Activated naive CD8-positive, alpha-beta T cell (primary cell): ENCODE measurements around the gene PIEZO2.

ENCODE experiments used
- H3K27ac Mint-ChIP-seq: one replicate; pipeline ENCODE4 v1.8.0; 2021; ENCODE audit warnings: mixed read lengths
- H3K27me3 Mint-ChIP-seq: one replicate; pipeline ENCODE4 v1.8.0; 2021; ENCODE audit warnings: mixed read lengths
- H3K36me3 Mint-ChIP-seq: one replicate; pipeline ENCODE4 v1.8.0; 2021; ENCODE audit warnings: mixed read lengths
- H3K4me1 Mint-ChIP-seq: one replicate; pipeline ENCODE4 v1.8.0; 2021; ENCODE audit warnings: low read depth, mixed read lengths
- H3K4me3 Mint-ChIP-seq: one replicate; pipeline ENCODE4 v1.8.0; 2021; ENCODE audit warnings: mild to moderate bottlenecking, mixed read lengths
- H3K9me3 Mint-ChIP-seq: one replicate; pipeline ENCODE4 v1.8.0; 2021; ENCODE audit warnings: low read depth, mixed read lengths

The PIEZO2 gene

GRCh38 chr18:10724666-10725065, 424.7 kb downstream of the PIEZO2 start:
- no peaks in the 10 kb centered on the region for H3K36me3 Mint-ChIP-seq
- no peak overlapping the region for H3K27ac Mint-ChIP-seq
- peaks cover 11% of the 10 kb centered on the region for H3K27me3 Mint-ChIP-seq
- H3K4me3 Mint-ChIP-seq, result no peak overlapping the region
- peaks cover 2% of the 10 kb centered on the region for H3K4me1 Mint-ChIP-seq
- H3K9me3 Mint-ChIP-seq, result no peaks in the 10 kb centered on the region

- Mint-ChIP-seq H3K9me3 (no peaks in the 10 kb centered on the region), H3K4me3 (no peak overlapping the region), H3K27ac (no peak overlapping the region), H3K27me3 (peaks cover 12% of the 10 kb centered on the region), H3K36me3 (no peaks in the 10 kb centered on the region), H3K4me1 (peaks cover 2% of the 10 kb centered on the region)
Observed at GRCh38 chr18:10723496-10723895, 425.9 kb downstream of the PIEZO2 start.

GRCh38 chr18:10718809-10719208, 430.6 kb downstream of the PIEZO2 start:
- Mint-ChIP-seq H3K27me3 (peaks cover 6% of the 10 kb centered on the region), H3K9me3 (no peaks in the 10 kb centered on the region)

DNA sequence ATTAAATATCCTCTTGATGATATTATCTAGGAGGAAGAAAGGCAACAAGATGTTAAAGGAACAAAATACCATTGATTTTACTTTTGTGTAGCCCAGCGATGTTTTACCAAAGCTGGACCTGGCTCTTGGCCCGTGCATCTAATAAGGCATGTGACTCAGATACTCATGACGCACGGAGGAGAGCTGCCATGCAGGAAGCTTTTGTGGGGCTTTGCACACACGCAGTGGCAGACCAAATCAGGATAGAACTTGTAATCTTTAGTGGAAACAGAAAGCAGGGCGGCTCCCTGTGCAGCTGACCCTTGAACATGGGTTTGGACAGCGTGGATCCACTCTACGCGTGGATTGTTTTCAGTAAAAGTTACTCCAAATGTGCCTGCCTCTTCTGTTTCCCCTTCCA, 433.6 kb downstream of the PIEZO2 start:
- Mint-ChIP-seq H3K27me3 (peaks cover 3% of the 10 kb centered on the region), H3K4me1 (no peaks in the 10 kb centered on the region), H3K36me3 (no peaks in the 10 kb centered on the region), H3K9me3 (no peaks in the 10 kb centered on the region), H3K27ac (no peak overlapping the region), H3K4me3 (no peak overlapping the region)

More at GRCh38 chr18:10718809-10719208, 430.6 kb downstream of the PIEZO2 start:
- H3K27ac Mint-ChIP-seq, result no peak overlapping the region
- H3K36me3 Mint-ChIP-seq, result no peaks in the 10 kb centered on the region
- H3K4me3 Mint-ChIP-seq, result no peak overlapping the region
- H3K4me1 Mint-ChIP-seq, result no peaks in the 10 kb centered on the region

- Mint-ChIP-seq H3K4me1 (no peaks in the 10 kb centered on the region), H3K4me3 (no peak overlapping the region), H3K9me3 (no peaks in the 10 kb centered on the region), H3K27me3 (peaks cover 1% of the 10 kb centered on the region), H3K27ac (no peak overlapping the region), H3K36me3 (no peaks in the 10 kb centered on the region)
Observed at GRCh38 chr18:10713409-10713808, 436.0 kb downstream of the PIEZO2 start.

- Mint-ChIP-seq H3K4me3 (no peak overlapping the region), H3K36me3 (no peaks in the 10 kb centered on the region), H3K4me1 (no peaks in the 10 kb centered on the region), H3K27me3 (no peaks in the 10 kb centered on the region), H3K27ac (no peak overlapping the region), H3K9me3 (no peaks in the 10 kb centered on the region)
Observed at GRCh38 chr18:10707294-10707693, 442.1 kb downstream of the PIEZO2 start.

- no peaks in the 10 kb centered on the region for H3K36me3 Mint-ChIP-seq
- H3K4me1 Mint-ChIP-seq, result no peaks in the 10 kb centered on the region
- no peaks in the 10 kb centered on the region for H3K27me3 Mint-ChIP-seq
- H3K4me3 Mint-ChIP-seq, result no peak overlapping the region
- no peak overlapping the region for H3K27ac Mint-ChIP-seq
- no peaks in the 10 kb centered on the region for H3K9me3 Mint-ChIP-seq
Observed at GRCh38 chr18:10705786-10706185, 443.6 kb downstream of the PIEZO2 start.

DNA sequence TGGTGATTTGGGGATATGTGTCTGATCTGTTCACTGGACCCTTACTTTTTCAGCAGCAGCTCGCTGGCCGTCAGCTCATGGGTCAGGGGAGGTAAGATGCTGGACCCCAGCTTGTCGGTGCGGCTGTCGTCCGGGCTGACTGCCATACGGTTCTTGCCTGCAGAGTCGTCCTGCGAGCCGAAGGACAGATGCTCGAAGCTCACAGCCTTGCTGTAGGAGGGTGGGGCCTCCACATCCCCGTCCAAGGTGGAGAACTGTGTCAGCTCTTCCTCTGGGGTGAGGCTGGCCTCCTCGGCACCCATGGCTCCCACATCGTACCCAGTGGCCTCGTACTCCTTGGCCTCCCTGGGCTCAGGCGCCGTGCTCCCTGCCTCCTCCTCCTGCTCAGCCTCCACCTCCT, 444.1 kb downstream of the PIEZO2 start:
- Mint-ChIP-seq H3K4me1 (no peaks in the 10 kb centered on the region), H3K27me3 (no peaks in the 10 kb centered on the region), H3K9me3 (no peaks in the 10 kb centered on the region), H3K27ac (no peak overlapping the region), H3K36me3 (no peaks in the 10 kb centered on the region), H3K4me3 (no peak overlapping the region)

DNA sequence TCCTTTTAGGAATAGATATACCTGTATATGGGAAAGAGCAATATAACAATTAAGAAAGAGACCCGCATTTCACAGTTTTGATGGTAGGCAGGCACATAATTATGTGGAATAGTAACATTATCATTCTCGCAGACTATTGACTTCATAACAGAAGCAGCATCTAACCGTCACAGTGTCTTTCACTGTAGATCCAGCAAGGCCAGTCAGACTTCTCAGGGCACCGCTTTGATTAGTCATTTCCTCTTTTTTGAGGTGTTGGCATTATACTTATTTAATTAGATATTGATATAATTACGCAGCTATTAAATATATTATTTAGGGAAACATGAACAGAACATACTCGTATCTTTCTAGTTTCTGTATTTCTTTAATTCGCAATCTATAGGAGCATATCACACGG, 447.2 kb downstream of the PIEZO2 start:
- H3K9me3 Mint-ChIP-seq, result no peaks in the 10 kb centered on the region
- H3K36me3 Mint-ChIP-seq, result no peaks in the 10 kb centered on the region
- H3K4me3 Mint-ChIP-seq, result no peak overlapping the region
- no peaks in the 10 kb centered on the region for H3K27me3 Mint-ChIP-seq
- H3K27ac Mint-ChIP-seq, result no peak overlapping the region
- H3K4me1 Mint-ChIP-seq, result no peaks in the 10 kb centered on the region

DNA sequence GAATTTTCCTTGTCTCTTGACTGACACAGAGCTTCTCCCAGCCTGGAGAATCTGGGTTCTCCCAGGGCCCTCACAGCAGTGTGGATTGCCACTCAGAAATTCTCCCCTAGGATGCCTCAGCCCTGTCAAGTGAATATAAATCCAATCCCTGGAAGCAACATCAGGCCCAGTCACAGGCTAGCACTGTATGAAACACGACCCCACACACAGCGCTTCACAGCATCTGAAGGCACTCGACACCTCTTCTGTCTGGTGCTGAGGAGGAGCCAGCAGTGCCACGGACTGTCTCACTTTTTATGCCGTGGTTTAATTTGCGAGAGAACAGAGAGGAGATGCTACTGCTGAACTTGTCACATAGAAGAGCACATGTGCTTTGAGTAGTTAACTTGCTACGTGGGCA, 459.0 kb downstream of the PIEZO2 start:
- Mint-ChIP-seq H3K27me3 (peaks cover 5% of the 10 kb centered on the region), H3K9me3 (no peaks in the 10 kb centered on the region)

GRCh38 chr18:10690035-10690329, 459.4 kb downstream of the PIEZO2 start:
- Mint-ChIP-seq H3K27ac (no peak overlapping the region), H3K4me3 (no peak overlapping the region)

More for the DNA sequence above, 459.0 kb downstream of the PIEZO2 start:
- no peaks in the 10 kb centered on the region for H3K4me1 Mint-ChIP-seq
- H3K4me3 Mint-ChIP-seq, result no peak overlapping the region
- H3K36me3 Mint-ChIP-seq, result no peaks in the 10 kb centered on the region
- no peak overlapping the region for H3K27ac Mint-ChIP-seq

DNA sequence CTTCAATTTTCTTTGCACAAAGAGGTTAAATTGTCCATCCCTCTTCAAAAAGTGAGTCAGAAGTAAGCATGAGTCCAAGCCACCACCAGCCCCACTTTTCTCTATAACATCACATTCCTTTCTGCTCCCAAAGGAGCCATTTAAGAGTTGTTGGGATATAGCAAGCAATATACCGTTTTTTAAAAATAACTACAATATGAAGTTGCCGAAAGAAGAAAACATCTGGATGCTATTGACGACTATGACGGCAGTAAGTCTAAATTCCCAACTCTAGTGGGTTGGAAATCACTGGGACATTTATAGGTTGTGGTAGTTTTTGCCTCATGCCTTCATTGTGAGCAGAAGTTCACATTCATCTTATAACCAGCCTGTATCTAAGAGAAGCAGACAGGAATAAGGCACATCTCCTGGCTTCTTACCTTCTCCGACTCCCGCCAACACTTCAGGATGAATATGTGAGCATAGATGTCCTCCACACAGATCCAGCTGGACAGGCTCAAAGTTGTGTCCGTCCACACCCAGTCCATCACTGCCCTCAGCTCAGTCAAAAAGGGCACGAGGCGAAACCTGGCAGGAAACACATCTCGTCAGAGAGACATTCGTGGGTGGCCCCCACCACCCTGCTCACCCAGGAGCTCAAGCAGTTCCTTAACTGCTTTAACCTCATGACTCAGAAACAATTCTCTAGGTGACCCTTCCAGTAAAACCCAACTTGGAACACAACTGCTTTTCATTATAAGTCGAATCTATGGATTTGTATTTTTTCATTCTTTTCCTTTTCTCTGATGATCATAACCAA, 459.9 kb downstream of the PIEZO2 start:
- Mint-ChIP-seq H3K4me3 (no peak overlapping the region), H3K9me3 (no peaks in the 10 kb centered on the region), H3K27me3 (peaks cover 2% of the 10 kb centered on the region), H3K4me1 (no peaks in the 10 kb centered on the region), H3K36me3 (no peaks in the 10 kb centered on the region), H3K27ac (no peak overlapping the region)

More at GRCh38 chr18:10690035-10690329, 459.4 kb downstream of the PIEZO2 start:
- no peaks in the 10 kb centered on the region for H3K4me1 Mint-ChIP-seq
- no peaks in the 10 kb centered on the region for H3K9me3 Mint-ChIP-seq
- H3K36me3 Mint-ChIP-seq, result no peaks in the 10 kb centered on the region
- H3K27me3 Mint-ChIP-seq, result peaks cover 3% of the 10 kb centered on the region

GRCh38 chr18:10688766-10689165, 460.6 kb downstream of the PIEZO2 start:
- Mint-ChIP-seq H3K27ac (no peak overlapping the region), H3K4me3 (no peak overlapping the region), H3K9me3 (no peaks in the 10 kb centered on the region), H3K36me3 (no peaks in the 10 kb centered on the region), H3K4me1 (no peaks in the 10 kb centered on the region), H3K27me3 (peaks cover 2% of the 10 kb centered on the region)

GRCh38 chr18:10687161-10687925, 462.0 kb downstream of the PIEZO2 start:
- H3K36me3 Mint-ChIP-seq, result no peaks in the 10 kb centered on the region
- H3K27me3 Mint-ChIP-seq, result peaks cover 2% of the 10 kb centered on the region
- no peaks in the 10 kb centered on the region for H3K4me1 Mint-ChIP-seq
- no peak overlapping the region for H3K27ac Mint-ChIP-seq
- no peak overlapping the region for H3K4me3 Mint-ChIP-seq
- H3K9me3 Mint-ChIP-seq, result no peaks in the 10 kb centered on the region

GRCh38 chr18:10686308-10686707, 463.1 kb downstream of the PIEZO2 start:
- Mint-ChIP-seq H3K4me3 (no peak overlapping the region), H3K4me1 (no peaks in the 10 kb centered on the region), H3K27me3 (peaks cover 2% of the 10 kb centered on the region), H3K27ac (no peak overlapping the region), H3K9me3 (no peaks in the 10 kb centered on the region), H3K36me3 (no peaks in the 10 kb centered on the region)
